ENCODE data around the gene PPP1R14C.
"Not testable (repeated sequence)": the region's sequence is repeated elsewhere in the genome, so short reads cannot be mapped to it uniquely, and the experiment has no call there.

The PPP1R14C gene

GRCh38 chr6:150124235-150124634, 18.6 kb upstream of the PPP1R14C start:
- Mint-ChIP-seq H3K4me3 (no peak overlapping the region), H3K27ac (no peak overlapping the region), H3K4me1 (peaks cover 16 to 19% of the 10 kb centered on the region in 2 donors)

DNA sequence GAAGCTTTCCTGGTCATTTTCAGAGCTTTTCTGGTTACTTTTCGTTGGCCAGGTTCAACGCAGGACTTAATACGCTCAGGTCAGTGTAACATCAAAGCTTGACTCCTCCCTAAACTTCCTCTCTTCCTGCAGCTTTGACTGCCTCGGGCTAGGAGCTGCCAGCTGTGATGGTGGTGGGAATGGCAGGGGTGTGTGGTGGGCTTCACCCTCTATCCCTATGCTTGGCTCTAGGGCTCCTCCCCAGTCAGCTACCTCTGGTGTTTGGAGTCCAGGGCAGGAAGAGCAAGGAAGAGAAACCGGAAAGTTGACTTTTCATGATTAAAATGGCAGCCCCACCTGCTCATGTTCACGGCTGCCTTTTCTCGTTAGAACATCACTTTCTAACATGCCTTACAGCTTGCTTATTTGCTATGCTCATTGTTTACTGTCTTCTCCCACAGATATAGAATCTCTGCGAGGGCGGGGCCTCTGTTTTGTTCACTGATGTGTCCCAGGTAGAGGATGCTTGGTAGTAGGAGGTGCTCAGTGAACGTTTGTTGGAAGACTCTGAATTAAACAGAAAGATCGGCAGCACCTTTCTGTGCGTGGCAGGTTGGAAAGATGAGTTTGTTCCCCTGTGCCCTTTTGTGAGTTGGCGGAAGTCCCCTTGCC, 16.1 kb upstream of the PPP1R14C start:
- peaks cover 4 to 6% of the 10 kb centered on the region in 2 donors for H3K4me1 Mint-ChIP-seq
- H3K27me3 Mint-ChIP-seq, result peaks cover 20 to 28% of the 10 kb centered on the region in 2 donors
- peaks cover 0 to 2% of the 10 kb centered on the region in 2 donors for H3K9me3 Mint-ChIP-seq
- no peak for DNase-seq
- no peak overlapping the region for H3K4me3 Mint-ChIP-seq
- H3K36me3 Mint-ChIP-seq, result no peaks in the 10 kb centered on the region
- no peak for ATAC-seq (replicated peaks)
- H3K27ac Mint-ChIP-seq, result no peak overlapping the region

More at GRCh38 chr6:150124235-150124634, 18.6 kb upstream of the PPP1R14C start:
- no peak for DNase-seq
- no peak for ATAC-seq (replicated peaks)
- no peaks in the 10 kb centered on the region for H3K36me3 Mint-ChIP-seq
- H3K9me3 Mint-ChIP-seq, result peaks cover 0 to 2% of the 10 kb centered on the region in 2 donors
- H3K27me3 Mint-ChIP-seq, result peaks cover 22 to 23% of the 10 kb centered on the region in 2 donors

DNA sequence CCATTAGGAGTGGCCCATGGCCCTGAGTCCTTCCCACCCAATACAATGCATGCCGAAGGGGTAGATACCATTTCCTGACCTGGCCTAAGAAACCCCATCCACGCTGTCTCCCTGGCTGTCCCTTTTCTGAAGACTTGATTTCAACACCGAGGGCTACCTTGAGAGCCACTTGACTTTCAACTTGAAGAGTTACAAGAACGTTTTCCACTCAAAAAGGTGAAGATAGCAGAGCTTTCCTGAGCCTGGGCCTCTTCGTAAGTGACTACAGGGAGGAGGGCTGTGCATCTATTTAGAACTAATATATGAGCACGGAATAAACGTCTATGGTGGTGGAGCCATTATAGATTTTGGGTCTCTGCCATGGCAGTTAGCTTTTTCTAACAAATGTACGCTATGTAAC, 14.4 kb upstream of the PPP1R14C start:
- Mint-ChIP-seq H3K9me3 (peaks cover 0 to 2% of the 10 kb centered on the region in 2 donors), H3K4me1 (peaks cover 4 to 6% of the 10 kb centered on the region in 2 donors)
- ATAC-seq (replicated peaks), result no peak

GRCh38 chr6:150129616-150130505, 13.0 kb upstream of the PPP1R14C start:
- DNase-seq (no peak), ATAC-seq (replicated peaks) (no peak)
- Mint-ChIP-seq H3K36me3 (no peaks in the 10 kb centered on the region), H3K27ac (no peak overlapping the region), H3K27me3 (peaks cover 11 to 15% of the 10 kb centered on the region in 2 donors), H3K4me1 (no peaks in the 10 kb centered on the region), H3K4me3 (no peak overlapping the region), H3K9me3 (no peaks in the 10 kb centered on the region)

More for the DNA sequence above, 14.4 kb upstream of the PPP1R14C start:
- DNase-seq, result no peak
- Mint-ChIP-seq H3K27me3 (peaks cover 21 to 23% of the 10 kb centered on the region in 2 donors), H3K27ac (no peak overlapping the region), H3K4me3 (no peak overlapping the region), H3K36me3 (no peaks in the 10 kb centered on the region)

GRCh38 chr6:150133686-150134085, 9.2 kb upstream of the PPP1R14C start:
- peaks cover 14 to 18% of the 10 kb centered on the region in 2 donors for H3K9me3 Mint-ChIP-seq

GRCh38 chr6:150134280-150134920, 8.4 kb upstream of the PPP1R14C start:
- Mint-ChIP-seq H3K4me3 (no peak overlapping the region), H3K4me1 (no peaks in the 10 kb centered on the region), H3K27me3 (peaks cover 13 to 30% of the 10 kb centered on the region in 2 donors), H3K36me3 (peaks cover 4 to 6% of the 10 kb centered on the region in 2 donors), H3K9me3 (peaks cover 14 to 21% of the 10 kb centered on the region in 2 donors), H3K27ac (no peak overlapping the region)
- no peak for DNase-seq
- no peak for ATAC-seq (replicated peaks)

More at GRCh38 chr6:150133686-150134085, 9.2 kb upstream of the PPP1R14C start:
- Mint-ChIP-seq H3K27me3 (peaks cover 11 to 26% of the 10 kb centered on the region in 2 donors), H3K4me3 (no peak overlapping the region), H3K4me1 (no peaks in the 10 kb centered on the region), H3K27ac (no peak overlapping the region), H3K36me3 (peaks cover 4 to 6% of the 10 kb centered on the region in 2 donors)
- ATAC-seq (replicated peaks), result no peak
- DNase-seq, result no peak

DNA sequence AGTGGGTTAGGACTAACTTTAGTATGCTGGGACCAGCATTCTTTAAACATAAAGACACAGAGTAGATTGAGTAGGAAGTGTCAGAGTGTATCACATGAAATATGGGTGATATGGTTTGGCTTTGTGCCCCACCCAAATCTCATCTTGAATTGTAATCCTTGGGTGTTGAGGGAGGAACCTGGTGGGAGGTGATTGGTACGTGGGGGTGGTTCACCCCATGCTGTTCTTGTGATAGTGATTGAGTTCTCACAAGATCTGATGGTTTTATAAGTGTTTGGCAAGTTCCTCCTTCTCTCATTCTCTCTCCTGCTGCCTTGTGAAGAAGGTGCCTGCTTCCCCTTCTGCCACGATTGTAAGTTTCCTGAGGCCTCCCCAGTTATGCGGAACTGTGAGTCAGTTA, 5.1 kb upstream of the PPP1R14C start:
- Mint-ChIP-seq H3K9me3 (peaks cover 14 to 21% of the 10 kb centered on the region in 2 donors), H3K27me3 (peaks cover 25 to 42% of the 10 kb centered on the region in 2 donors)
- H3K36me3 Mint-ChIP-seq; H3K4me3 Mint-ChIP-seq; DNase-seq; H3K4me1 Mint-ChIP-seq; ATAC-seq (replicated peaks); H3K27ac Mint-ChIP-seq: not testable (repeated sequence)

- Mint-ChIP-seq H3K4me1 (peaks cover 5 to 8% of the 10 kb centered on the region in 2 donors), H3K27me3 (peaks cover 25 to 44% of the 10 kb centered on the region in 2 donors), H3K27ac (no peak overlapping the region), H3K4me3 (no peak overlapping the region), H3K36me3 (peaks cover 4 to 6% of the 10 kb centered on the region in 2 donors), H3K9me3 (peaks cover 14 to 21% of the 10 kb centered on the region in 2 donors)
- ATAC-seq (replicated peaks) (no peak), DNase-seq (no peak)
These were observed 4.2 kb upstream of the PPP1R14C start for GRCh38 chr6:150138638-150139037.

GRCh38 chr6:150139533-150139932, 3.3 kb upstream of the PPP1R14C start:
- no peak for ATAC-seq (replicated peaks)
- Mint-ChIP-seq H3K4me1 (peaks cover 11 to 17% of the 10 kb centered on the region in 2 donors), H3K36me3 (peaks cover 4 to 6% of the 10 kb centered on the region in 2 donors), H3K27ac (no peak overlapping the region), H3K27me3 (peaks cover 32 to 53% of the 10 kb centered on the region in 2 donors), H3K4me3 (no peak overlapping the region), H3K9me3 (peaks cover 14 to 21% of the 10 kb centered on the region in 2 donors)
- DNase-seq, result no peak

- Mint-ChIP-seq H3K27ac (no peak overlapping the region), H3K36me3 (peaks cover 4 to 6% of the 10 kb centered on the region in 2 donors), H3K4me3 (no peak overlapping the region)
These were observed 2.4 kb upstream of the PPP1R14C start for GRCh38 chr6:150140236-150140969.

DNA sequence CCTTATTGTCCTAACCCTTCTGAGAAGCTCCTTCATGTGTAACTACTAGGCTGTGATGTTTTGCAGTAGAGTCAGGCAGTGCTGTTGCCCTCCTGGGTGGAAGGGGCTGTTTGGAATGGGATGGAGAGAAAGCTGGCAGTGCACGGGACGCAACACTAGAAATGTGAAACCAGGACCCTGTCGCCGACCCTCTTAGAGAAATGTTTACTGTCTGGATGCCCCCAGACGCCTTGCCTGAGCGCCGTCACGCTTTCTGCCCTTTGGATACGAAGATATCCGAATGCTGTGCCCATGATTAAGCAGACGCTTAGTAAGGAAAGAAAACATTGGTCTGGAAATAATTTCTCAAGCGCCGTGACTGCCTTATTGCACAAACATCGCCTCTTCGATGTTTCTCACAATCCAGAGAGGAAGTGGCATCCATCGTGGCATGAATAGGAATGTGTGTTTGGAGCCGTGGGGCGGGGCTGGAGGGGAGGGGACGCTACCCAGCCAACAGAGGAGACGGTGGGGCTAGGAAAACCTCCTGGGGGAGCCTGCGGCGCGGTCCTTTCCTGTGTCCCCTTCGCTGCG, 661 bp upstream of the PPP1R14C start:
- ATAC-seq (replicated peaks), result no peak

More at GRCh38 chr6:150140236-150140969, 2.4 kb upstream of the PPP1R14C start:
- Mint-ChIP-seq H3K27me3 (peaks cover 32 to 57% of the 10 kb centered on the region in 2 donors), H3K9me3 (peaks cover 14 to 21% of the 10 kb centered on the region in 2 donors), H3K4me1 (peaks cover 12 to 25% of the 10 kb centered on the region in 2 donors)
- DNase-seq, result no peak
- no peak for ATAC-seq (replicated peaks)

DNA sequence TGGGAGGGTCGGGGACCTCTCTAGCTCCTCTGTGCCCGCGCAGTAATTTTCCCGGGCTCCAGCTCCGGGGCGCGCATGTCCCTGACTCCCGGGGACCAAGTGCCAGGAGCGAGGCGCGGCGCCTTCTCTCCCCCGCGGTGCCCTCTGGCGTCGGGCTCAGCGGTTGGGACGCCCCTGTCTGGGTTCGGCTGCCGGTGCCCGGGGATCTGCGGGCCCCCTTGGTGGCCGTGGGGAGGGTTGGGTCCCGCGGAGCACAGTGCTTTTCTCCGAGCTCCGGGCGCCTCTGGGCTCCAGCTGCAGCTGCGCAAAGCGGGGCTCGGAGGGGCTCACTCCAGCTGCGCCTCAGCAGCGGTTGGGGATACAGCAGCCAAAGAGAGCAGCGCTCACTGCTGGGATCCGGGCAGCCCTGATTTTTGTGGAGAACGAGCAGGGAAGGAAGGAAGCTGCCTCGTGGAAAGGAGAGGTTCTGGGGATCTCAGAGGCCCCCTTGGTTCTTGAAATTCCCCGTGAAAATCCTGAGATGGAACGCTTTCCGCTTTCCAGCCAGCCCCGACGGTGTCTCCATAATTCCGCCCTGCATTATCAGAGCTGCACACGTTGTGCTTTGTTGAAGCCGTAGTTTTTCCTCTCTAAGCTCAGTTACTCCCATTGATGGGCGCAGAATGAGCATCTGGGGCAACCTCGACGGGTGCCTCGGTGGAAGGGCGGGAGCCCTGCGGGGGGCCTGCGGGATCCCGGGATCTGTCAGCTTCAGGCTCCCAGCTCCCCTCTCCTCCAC, 861 bp downstream of the PPP1R14C start:
- Mint-ChIP-seq H3K36me3 (no peaks in the 10 kb centered on the region), H3K27me3 (peaks cover 28 to 62% of the 10 kb centered on the region in 2 donors), H3K9me3 (peaks cover under 1 to 2% of the 10 kb centered on the region in 2 donors), H3K4me3 (peak overlapping the region; percentile 67 to 77), H3K27ac (no peak overlapping the region), H3K4me1 (peaks cover 20 to 37% of the 10 kb centered on the region in 2 donors)
- no peak for ATAC-seq (replicated peaks)
- peak; percentile 4 for DNase-seq

More for the DNA sequence above, 661 bp upstream of the PPP1R14C start:
- no peak overlapping the region for H3K27ac Mint-ChIP-seq
- peaks cover 20 to 37% of the 10 kb centered on the region in 2 donors for H3K4me1 Mint-ChIP-seq
- peaks cover 27 to 54% of the 10 kb centered on the region in 2 donors for H3K27me3 Mint-ChIP-seq
- H3K4me3 Mint-ChIP-seq, result peak overlapping the region; percentile 72 to 77
- peaks cover 3 to 4% of the 10 kb centered on the region in 2 donors for H3K36me3 Mint-ChIP-seq
- peaks cover 12 to 16% of the 10 kb centered on the region in 2 donors for H3K9me3 Mint-ChIP-seq
- DNase-seq, result no peak
